Mesenchymal stem cell (in vitro differentiated cells and primary cell): ENCODE data around the gene ZSWIM6.

Source experiments
- DNase-seq: peaks from one replicate; pipeline ENCODE4 v3.0.0-alpha.2; 2013
- H2AFZ ChIP-seq: one replicate; pipeline ENCODE4 v1.6.1; 2013; ENCODE audit warnings: low read depth, mild to moderate bottlenecking, control low read depth, inconsistent platforms, low read length, moderate library complexity
- H2AK5ac ChIP-seq: 2 replicates; pipeline ENCODE4 v1.6.1; 2013; ENCODE audit warnings: low read length, moderate library complexity, mild to moderate bottlenecking, inconsistent platforms; ENCODE audit not compliant: severe bottlenecking
- H2BK120ac ChIP-seq: one replicate; pipeline ENCODE4 v1.6.1; 2013; ENCODE audit warnings: low read depth, mild to moderate bottlenecking, inconsistent platforms, low read length, moderate library complexity
- H2BK12ac ChIP-seq, 2 experiments: one replicate each; pipeline ENCODE4 v1.6.1; 2013; ENCODE audit warnings: inconsistent platforms in 2 of 2, low read length in 2 of 2, mild to moderate bottlenecking in 2 of 2, moderate library complexity in 2 of 2, control low read depth in 1 of 2
- H2BK15ac ChIP-seq: one replicate; pipeline ENCODE4 v1.6.1; 2013; ENCODE audit warnings: mild to moderate bottlenecking, low read depth, inconsistent platforms; ENCODE audit not compliant: poor library complexity, severe bottlenecking
- H2BK5ac ChIP-seq: 2 replicates; pipeline ENCODE4 v1.6.1; 2013; ENCODE audit warnings: low read depth, mild to moderate bottlenecking, low read length, control low read depth, inconsistent platforms; ENCODE audit not compliant: poor library complexity, severe bottlenecking
- H3K14ac ChIP-seq, 2 experiments: one replicate each; pipeline ENCODE4 v1.6.1; 2013; ENCODE audit warnings: inconsistent platforms in 2 of 2, low read length in 2 of 2, control low read depth in 1 of 2, mild to moderate bottlenecking in 1 of 2, moderate library complexity in 1 of 2
- H3K18ac ChIP-seq, 2 experiments: one replicate each; pipeline ENCODE4 v1.6.1; 2013; ENCODE audit warnings: inconsistent platforms in 2 of 2, low read length in 2 of 2, control low read depth in 1 of 2, low read depth in 1 of 2, mild to moderate bottlenecking in 1 of 2
- H3K23ac ChIP-seq, 2 experiments: one replicate each; pipeline ENCODE4 v1.6.1; 2013; ENCODE audit warnings: inconsistent platforms in 2 of 2, low read length in 2 of 2, mild to moderate bottlenecking in 2 of 2, moderate library complexity in 2 of 2, control low read depth in 1 of 2
- H3K27ac ChIP-seq: 2 replicates; pipeline ENCODE4 v1.5.1; 2013; ENCODE audit warnings: mild to moderate bottlenecking, moderate library complexity, low read length, control low read depth, inconsistent platforms; ENCODE audit not compliant: poor library complexity, severe bottlenecking
- H3K27me3 ChIP-seq, 2 experiments: 2 replicates each; pipeline versions ENCODE4 v1.6.1 to v1.7.0; 2013; ENCODE audit warnings: low read length in 2 of 2, mild to moderate bottlenecking in 2 of 2, moderate library complexity in 2 of 2, control low read depth in 1 of 2, inconsistent platforms in 1 of 2; ENCODE audit not compliant: control insufficient read depth in 1 of 2, insufficient read depth in 1 of 2
- H3K36me3 ChIP-seq, 2 experiments: 2 replicates each; pipeline versions ENCODE4 v1.6.1 to v1.7.0; 2013; ENCODE audit warnings: low read length in 2 of 2, control low read depth in 1 of 2, inconsistent platforms in 1 of 2, low read depth in 1 of 2, mild to moderate bottlenecking in 1 of 2; ENCODE audit not compliant: insufficient read depth in 2 of 2, control insufficient read depth in 1 of 2
- H3K4ac ChIP-seq, 2 experiments: one replicate each; pipeline ENCODE4 v1.6.1; 2013; ENCODE audit warnings: inconsistent platforms in 2 of 2, low read length in 2 of 2, mild to moderate bottlenecking in 2 of 2, moderate library complexity in 2 of 2, control low read depth in 1 of 2, low read depth in 1 of 2
- H3K4me1 ChIP-seq: 2 replicates; pipeline ENCODE4 v1.6.1; 2013; ENCODE audit warnings: low read depth, low read length, control low read depth; ENCODE audit not compliant: control insufficient read depth, insufficient read depth
- H3K4me2 ChIP-seq: 2 replicates; pipeline ENCODE4 v1.6.1; 2013; ENCODE audit warnings: low read length, mild to moderate bottlenecking, inconsistent platforms; ENCODE audit not compliant: poor library complexity, severe bottlenecking
- H3K4me3 ChIP-seq, 2 experiments: 2 replicates each; pipeline versions ENCODE4 v1.5.1 to v1.7.0; 2013; ENCODE audit warnings: low read length in 2 of 2, mild to moderate bottlenecking in 2 of 2, control low read depth in 1 of 2, low read depth in 1 of 2; ENCODE audit not compliant: insufficient read depth in 1 of 2
- H3K79me1 ChIP-seq: replicated peaks from 2 replicates; pipeline ENCODE4 v1.6.1; 2013; ENCODE audit warnings: mild to moderate bottlenecking, control low read depth, low read length, inconsistent platforms; ENCODE audit not compliant: poor library complexity, severe bottlenecking
- H3K9ac ChIP-seq: 2 replicates; pipeline ENCODE4 v1.7.0; 2013; ENCODE audit warnings: mild to moderate bottlenecking, low read length, moderate library complexity
- H3K9me3 ChIP-seq: 2 replicates; pipeline ENCODE4 v1.7.0; 2013; ENCODE audit warnings: mild to moderate bottlenecking, low read length; ENCODE audit not compliant: control insufficient read depth
- H4K8ac ChIP-seq: one replicate; pipeline ENCODE4 v1.6.1; 2013; ENCODE audit warnings: inconsistent platforms, mild to moderate bottlenecking, low read length, moderate library complexity
- H4K91ac ChIP-seq: one replicate; pipeline ENCODE4 v1.6.1; 2013; ENCODE audit warnings: mild to moderate bottlenecking, low read length, inconsistent platforms
- WGBS: methylation state at CpG from one replicate; pipeline ENCODE4 v1.1.7; 2013; ENCODE audit warnings: mixed read lengths; 5-methylcytosine and 5-hydroxymethylcytosine counted together

Gene ZSWIM6

DNA sequence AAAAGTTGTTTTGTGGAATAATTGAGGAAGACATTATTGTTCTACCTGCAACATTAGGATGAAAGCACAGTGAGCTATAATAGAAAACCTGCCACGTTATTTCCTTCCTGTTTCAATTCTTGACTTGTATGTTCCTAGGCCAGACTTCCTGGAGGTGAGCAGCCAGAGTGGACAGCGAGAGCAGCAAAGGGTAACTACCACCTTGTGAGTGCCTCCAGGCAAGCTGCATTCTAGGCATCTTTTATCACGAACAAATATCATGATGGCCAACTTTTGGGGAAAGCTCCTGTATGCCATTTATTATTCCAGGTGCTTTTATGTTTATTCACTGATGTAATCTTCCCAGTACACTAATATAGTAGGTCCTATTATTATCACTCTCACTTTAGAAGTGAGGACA lies 34.0 kb upstream of the ZSWIM6 start:
- Histone ChIP-seq H3K18ac (no peak overlapping the region), H3K4me1 (peaks cover 18% of the 10 kb centered on the region)

DNA sequence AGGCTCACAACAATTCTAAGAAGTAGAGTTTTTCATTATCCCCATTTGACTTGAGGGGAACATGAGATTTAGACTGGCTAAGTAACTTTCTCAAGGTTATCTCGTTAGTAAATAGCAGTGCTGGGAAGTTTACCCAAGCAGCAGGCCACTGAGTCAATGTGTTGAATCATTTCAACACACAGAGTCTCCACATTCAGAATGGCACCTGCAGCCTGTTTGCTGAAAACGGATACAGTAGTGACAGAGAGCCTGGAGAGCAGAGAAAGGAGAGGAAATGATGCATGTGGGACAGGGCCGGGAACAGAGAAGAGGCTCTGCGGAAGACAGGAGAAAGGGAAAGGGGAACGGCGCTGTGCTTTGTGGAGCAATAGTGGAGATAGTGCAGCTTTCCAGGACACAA lies 33.5 kb upstream of the ZSWIM6 start:
- H3K36me3 ChIP-seq: peaks cover 0 to 8% of the 10 kb centered on the region in 2 experiments
- H3K9ac ChIP-seq: no peak overlapping the region
- H2AFZ ChIP-seq: peak overlapping the region; percentile 8
- no peak overlapping the region for H3K14ac ChIP-seq
- H3K27ac ChIP-seq: no peak overlapping the region
- H2BK120ac ChIP-seq: peak overlapping the region; percentile 54
- H2BK5ac ChIP-seq: no peak overlapping the region
- peaks cover 18% of the 10 kb centered on the region for H3K4me1 ChIP-seq
- H4K8ac ChIP-seq: no peak overlapping the region
- no peaks in the 10 kb centered on the region for H3K27me3 ChIP-seq
- peak overlapping the region; percentile 78 for H2BK15ac ChIP-seq
- no peaks in the 10 kb centered on the region for H3K9me3 ChIP-seq
- peak overlapping the region; percentile 2 to 77 for H3K4ac ChIP-seq
- no peak overlapping the region for H3K4me2 ChIP-seq
- peak overlapping the region; percentile 76 to 90 for H2BK12ac ChIP-seq
- H3K79me1 ChIP-seq: no peaks in the 10 kb centered on the region
- peak overlapping the region in 1 of 2 experiments; percentile 88 for H3K18ac ChIP-seq
- H4K91ac ChIP-seq: peak overlapping the region; percentile 18
- no peak overlapping the region for H3K4me3 ChIP-seq
- peak; percentile 76 for DNase-seq
- H3K23ac ChIP-seq: no peak overlapping the region
- no peak overlapping the region for H2AK5ac ChIP-seq
- 48% methylated on average over 6 of the region's 6 CpGs for WGBS

More for the DNA sequence above, 34.0 kb upstream of the ZSWIM6 start:
- Histone ChIP-seq H2AFZ (no peak overlapping the region), H4K91ac (no peak overlapping the region), H3K4me2 (no peak overlapping the region), H3K4ac (no peak overlapping the region), H3K27ac (no peak overlapping the region), H2AK5ac (no peak overlapping the region), H3K9me3 (no peaks in the 10 kb centered on the region), H3K9ac (no peak overlapping the region), H2BK5ac (no peak overlapping the region), H3K4me3 (no peak overlapping the region), H4K8ac (peak overlapping the region; percentile 53), H2BK12ac (peak overlapping the region in 1 of 2 experiments; percentile 40), H3K27me3 (no peaks in the 10 kb centered on the region), H3K79me1 (no peaks in the 10 kb centered on the region), H3K36me3 (peaks cover 0 to 8% of the 10 kb centered on the region in 2 experiments), H2BK15ac (no peak overlapping the region), H3K14ac (no peak overlapping the region), H2BK120ac (no peak overlapping the region), H3K23ac (no peak overlapping the region)
- 93% methylated on average over 2 of the region's 3 CpGs for WGBS
- no peak for DNase-seq

DNA sequence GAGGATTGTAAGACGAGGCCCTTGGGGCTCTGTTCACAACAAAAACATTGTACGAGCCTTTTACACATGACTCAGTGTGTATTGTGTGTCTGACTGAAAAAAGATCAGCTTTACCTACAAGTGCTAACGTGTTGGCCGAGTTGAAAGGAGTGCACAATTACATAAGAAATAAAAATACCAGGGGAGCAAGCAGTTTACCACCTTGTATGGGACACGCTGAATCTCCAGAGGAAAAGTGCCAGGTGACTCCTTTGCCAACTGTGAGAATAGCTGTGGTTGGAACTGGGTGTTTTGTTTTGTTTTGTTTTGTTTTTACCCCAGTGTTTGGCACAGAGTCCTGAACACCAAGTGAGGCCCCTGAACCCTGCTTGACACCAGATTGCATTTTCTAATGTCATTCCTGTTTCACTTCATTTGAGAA lies 32.8 kb upstream of the ZSWIM6 start:
- peak overlapping the region; percentile 8 to 90 for H2BK12ac ChIP-seq
- no peak overlapping the region for H3K4me3 ChIP-seq
- no peak for DNase-seq
- no peak overlapping the region for H3K4me2 ChIP-seq
- peak overlapping the region; percentile 90 for H4K8ac ChIP-seq
- H4K91ac ChIP-seq: no peak overlapping the region
- H3K4me1 ChIP-seq: peaks cover 20% of the 10 kb centered on the region
- H3K18ac ChIP-seq: peak overlapping the region; percentile 13 to 88
- H2BK15ac ChIP-seq: peak overlapping the region; percentile 78
- H3K23ac ChIP-seq: peak overlapping the region in 1 of 2 experiments; percentile 1
- H2AFZ ChIP-seq: peak overlapping the region; percentile 8
- no peak overlapping the region for H2BK5ac ChIP-seq
- H3K9ac ChIP-seq: no peak overlapping the region
- H3K9me3 ChIP-seq: no peaks in the 10 kb centered on the region
- H3K14ac ChIP-seq: no peak overlapping the region
- H3K79me1 ChIP-seq: no peaks in the 10 kb centered on the region
- H2AK5ac ChIP-seq: peak overlapping the region; percentile 33
- WGBS: 89% methylated on average over 5 of the region's 5 CpGs
- H3K27ac ChIP-seq: no peak overlapping the region
- H3K36me3 ChIP-seq: peaks cover 0 to 8% of the 10 kb centered on the region in 2 experiments
- peak overlapping the region in 1 of 2 experiments; percentile 77 for H3K4ac ChIP-seq
- no peaks in the 10 kb centered on the region for H3K27me3 ChIP-seq
- peak overlapping the region; percentile 54 for H2BK120ac ChIP-seq

DNA sequence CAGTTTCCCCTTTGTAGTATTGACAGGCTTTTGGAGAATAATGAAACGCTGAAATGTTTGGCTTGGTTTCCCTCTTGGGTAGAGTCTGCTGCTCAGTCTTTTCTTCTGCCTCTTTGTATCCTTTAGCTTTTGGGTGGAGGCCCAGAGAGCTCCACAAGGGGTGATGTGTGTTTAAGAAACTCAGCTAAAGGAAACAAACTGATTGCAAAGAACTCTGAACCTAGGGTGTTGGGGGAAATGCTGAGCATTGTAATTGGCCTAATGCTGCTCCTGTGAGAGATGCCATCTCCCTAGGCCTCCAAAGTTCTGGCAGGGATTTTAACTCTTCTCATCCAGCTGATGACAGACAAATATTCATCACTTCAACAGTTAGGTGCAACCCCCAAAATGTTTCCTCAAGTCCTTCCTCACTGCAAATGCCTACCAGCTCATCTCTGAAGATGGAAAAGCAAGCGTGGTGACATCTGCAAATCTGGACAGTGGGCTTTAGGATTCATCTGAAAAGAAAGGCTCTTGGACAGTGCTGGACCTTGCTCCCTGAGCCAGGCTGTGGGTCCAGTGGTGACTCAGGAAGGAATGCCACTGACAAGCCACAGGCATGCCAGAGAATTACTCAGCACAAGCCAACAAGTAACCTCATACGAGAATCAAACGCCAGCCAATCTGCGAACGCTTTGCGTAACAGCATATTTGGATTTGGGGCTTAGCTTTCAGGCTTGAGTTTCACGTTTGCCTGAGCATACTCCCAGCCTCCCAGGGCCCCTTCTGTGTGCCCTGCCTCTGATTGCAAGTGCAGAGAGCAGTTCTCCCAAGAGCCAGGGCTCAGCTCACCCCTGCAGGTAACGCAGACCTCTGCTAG lies 30.5 kb upstream of the ZSWIM6 start:
- Histone ChIP-seq H3K36me3 (peaks cover 0 to 3% of the 10 kb centered on the region in 2 experiments), H4K8ac (peak overlapping the region; percentile 91), H2BK12ac (peak overlapping the region; percentile 96), H2BK5ac (peak overlapping the region; percentile 88), H2AK5ac (peak overlapping the region; percentile 91), H3K9ac (peak overlapping the region; percentile 82), H3K27me3 (no peaks in the 10 kb centered on the region), H3K27ac (peak overlapping the region; percentile 99), H3K18ac (peak overlapping the region; percentile 88 to 96), H3K14ac (peak overlapping the region in 1 of 2 experiments; percentile 80), H3K4me3 (peak overlapping the region in 1 of 2 experiments; percentile 61), H2AFZ (peak overlapping the region; percentile 36), H4K91ac (peak overlapping the region; percentile 85), H3K79me1 (no peaks in the 10 kb centered on the region), H3K23ac (peak overlapping the region in 1 of 2 experiments; percentile 44), H2BK15ac (peak overlapping the region; percentile 57), H3K4ac (peak overlapping the region; percentile 91 to 96), H2BK120ac (peak overlapping the region; percentile 71), H3K4me2 (peak overlapping the region; percentile 63), H3K4me1 (peaks cover 24% of the 10 kb centered on the region), H3K9me3 (no peaks in the 10 kb centered on the region)
- DNase-seq: peak; percentile 99
- WGBS: 18% methylated on average over 9 of the region's 9 CpGs
